Mucosa of descending colon (tissue), 3 donors: ENCODE data around the gene POLR2H. TPM values are rescaled to one million over a fixed set of nuclear protein-coding genes. Genes with fewer than 3 reads are reported as not detected.

ENCODE experiments used
- ATAC-seq: fragments of 200-7000 bp; cut with Tn5 transposase; one replicate; pipeline ENCODE4 v1.9.1; 2020; ENCODE audit warnings: mild to moderate bottlenecking, moderate library complexity
- DNase-seq, 3 donors: peaks; one replicate each; pipeline ENCODE4 v3.0.0-alpha.2; 2020
- H3K36me3 ChIP-seq: fragments of 200-600 bp; one replicate; pipeline ENCODE4 v1.8.0; 2021; ENCODE audit warnings: low read depth, mild to moderate bottlenecking
- H3K4me1 ChIP-seq: fragments of 200-600 bp; one replicate; pipeline ENCODE4 v1.8.0; 2021; ENCODE audit warnings: low read depth, mild to moderate bottlenecking
- H3K4me3 ChIP-seq: fragments of 200-600 bp; one replicate; pipeline ENCODE4 v1.8.0; 2021; ENCODE audit warnings: mild to moderate bottlenecking
- H3K9me3 ChIP-seq: fragments of 200-600 bp; one replicate; pipeline ENCODE4 v1.8.0; 2021; ENCODE audit warnings: mild to moderate bottlenecking
- intact Hi-C, 2 donors: fragments of 100-400 bp; cut with DNase I in 1 of 2; cut with micrococcal nuclease in 1 of 2; formaldehyde crosslinking; loops; one replicate each; pipeline versions ENCODE4 v1.11.0 to v1.11.1; 2022; cut with DNase I, micrococcal nuclease
- total RNA-seq, 3 donors: library from RNA; stranded (reverse); fragmentation: NEBNext Ultra II Directional in 2 of 3; extraction: Animal tissue kit (Norgen Biotek cat#: 25700) in 2 of 3; gene quantifications; one replicate each; pipeline versions ENCODE4 v1.2.1 to v1.2.4, GENCODE V29; 2021 to 2023
- TF ChIP-seq, protein P1 (sequence below): fragments of 200-600 bp; IDR thresholded peaks from one replicate; pipeline ENCODE4 v1.8.0; 2022; ENCODE audit warnings: antibody characterized with exemption, mild to moderate bottlenecking
- donor health status: DM: no; HTN: no; CAD: no; lungs with moderate emphysema.
- donor health status: DM: no; HTN: no; CAD: no.
- donor health status: DM: no; HTN: yes; CAD: no.

POLR2H gene
- total RNA-seq, 3 donors from 2014 or later: 87.8 to 126 (median 90.1) TPM

- TF ChIP-seq, protein P1, sequence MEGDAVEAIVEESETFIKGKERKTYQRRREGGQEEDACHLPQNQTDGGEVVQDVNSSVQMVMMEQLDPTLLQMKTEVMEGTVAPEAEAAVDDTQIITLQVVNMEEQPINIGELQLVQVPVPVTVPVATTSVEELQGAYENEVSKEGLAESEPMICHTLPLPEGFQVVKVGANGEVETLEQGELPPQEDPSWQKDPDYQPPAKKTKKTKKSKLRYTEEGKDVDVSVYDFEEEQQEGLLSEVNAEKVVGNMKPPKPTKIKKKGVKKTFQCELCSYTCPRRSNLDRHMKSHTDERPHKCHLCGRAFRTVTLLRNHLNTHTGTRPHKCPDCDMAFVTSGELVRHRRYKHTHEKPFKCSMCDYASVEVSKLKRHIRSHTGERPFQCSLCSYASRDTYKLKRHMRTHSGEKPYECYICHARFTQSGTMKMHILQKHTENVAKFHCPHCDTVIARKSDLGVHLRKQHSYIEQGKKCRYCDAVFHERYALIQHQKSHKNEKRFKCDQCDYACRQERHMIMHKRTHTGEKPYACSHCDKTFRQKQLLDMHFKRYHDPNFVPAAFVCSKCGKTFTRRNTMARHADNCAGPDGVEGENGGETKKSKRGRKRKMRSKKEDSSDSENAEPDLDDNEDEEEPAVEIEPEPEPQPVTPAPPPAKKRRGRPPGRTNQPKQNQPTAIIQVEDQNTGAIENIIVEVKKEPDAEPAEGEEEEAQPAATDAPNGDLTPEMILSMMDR: no peak
- peaks cover 22% of the 10 kb centered on the region for H3K4me1 ChIP-seq
These were observed 19.6 kb upstream of the POLR2H start for GRCh38 chr3:184341925-184342324.

DNA sequence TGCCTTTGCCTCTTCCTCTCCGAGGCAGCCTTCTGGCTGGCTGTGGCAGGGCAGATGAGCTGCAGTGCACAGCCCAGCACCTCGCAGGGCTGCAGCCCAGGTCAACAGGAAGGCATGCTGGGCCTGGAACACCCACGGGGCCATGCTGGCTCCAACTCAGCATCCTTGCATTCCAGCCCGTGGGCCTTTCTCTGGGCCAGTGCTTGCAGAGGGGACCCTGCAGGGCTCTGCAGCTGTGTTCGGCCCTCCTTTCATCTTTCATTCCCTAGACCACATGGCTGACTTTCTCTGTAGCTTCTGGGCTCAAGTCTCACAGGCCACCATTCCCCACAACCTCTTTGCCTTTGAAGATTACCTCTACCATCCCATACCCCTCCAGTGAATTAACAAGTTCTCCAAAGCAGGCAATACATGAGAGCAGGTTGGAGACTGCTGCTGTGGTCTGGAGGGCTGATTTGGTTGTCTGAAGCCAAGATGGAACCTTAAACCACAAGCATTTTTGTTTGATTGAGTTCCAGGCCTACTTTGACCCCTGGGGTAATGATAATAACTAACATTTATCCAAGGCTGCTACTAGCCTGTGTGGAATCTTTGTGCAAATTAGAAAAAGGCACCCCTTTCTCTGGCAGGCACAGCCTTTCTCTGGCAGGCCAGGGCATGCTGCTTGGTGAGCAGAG, 18.2 kb upstream of the POLR2H start:
- Histone ChIP-seq H3K9me3 (no peaks in the 10 kb centered on the region), H3K4me3 (no peak overlapping the region), H3K36me3 (no peaks in the 10 kb centered on the region), H3K4me1 (peaks cover 11% of the 10 kb centered on the region)
- TF ChIP-seq, protein P1: no peak
- intact Hi-C loops: no loop called here
- no peak for DNase-seq
- no peak for ATAC-seq

More at GRCh38 chr3:184341925-184342324, 19.6 kb upstream of the POLR2H start:
- H3K4me3 ChIP-seq: no peak overlapping the region
- no peaks in the 10 kb centered on the region for H3K9me3 ChIP-seq
- DNase-seq (peak in 1 of 3 donors; percentile 22), ATAC-seq (no peak)
- intact Hi-C loops: no loop called here
- H3K36me3 ChIP-seq: no peaks in the 10 kb centered on the region

DNA sequence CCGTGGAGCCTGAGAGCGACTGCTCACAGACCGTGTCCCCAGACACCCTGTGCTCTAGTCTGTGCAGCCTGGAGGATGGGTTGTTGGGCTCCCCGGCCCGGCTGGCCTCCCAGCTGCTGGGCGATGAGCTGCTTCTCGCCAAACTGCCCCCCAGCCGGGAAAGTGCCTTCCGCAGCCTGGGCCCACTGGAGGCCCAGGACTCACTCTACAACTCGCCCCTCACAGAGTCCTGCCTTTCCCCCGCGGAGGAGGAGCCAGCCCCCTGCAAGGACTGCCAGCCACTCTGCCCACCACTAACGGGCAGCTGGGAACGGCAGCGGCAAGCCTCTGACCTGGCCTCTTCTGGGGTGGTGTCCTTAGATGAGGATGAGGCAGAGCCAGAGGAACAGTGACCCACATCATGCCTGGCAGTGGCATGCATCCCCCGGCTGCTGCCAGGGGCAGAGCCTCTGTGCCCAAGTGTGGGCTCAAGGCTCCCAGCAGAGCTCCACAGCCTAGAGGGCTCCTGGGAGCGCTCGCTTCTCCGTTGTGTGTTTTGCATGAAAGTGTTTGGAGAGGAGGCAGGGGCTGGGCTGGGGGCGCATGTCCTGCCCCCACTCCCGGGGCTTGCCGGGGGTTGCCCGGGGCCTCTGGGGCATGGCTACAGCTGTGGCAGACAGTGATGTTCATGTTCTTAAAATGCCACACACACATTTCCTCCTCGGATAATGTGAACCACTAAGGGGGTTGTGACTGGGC, 16.8 kb upstream of the POLR2H start:
- no peaks in the 10 kb centered on the region for H3K36me3 ChIP-seq
- ATAC-seq: no peak
- H3K4me1 ChIP-seq: peaks cover 11% of the 10 kb centered on the region
- H3K9me3 ChIP-seq: no peaks in the 10 kb centered on the region
- TF ChIP-seq, protein P1: no peak
- DNase-seq: peak in 1 of 3 donors; percentile 33
- intact Hi-C loops: no loop called here
- H3K4me3 ChIP-seq: no peak overlapping the region

DNA sequence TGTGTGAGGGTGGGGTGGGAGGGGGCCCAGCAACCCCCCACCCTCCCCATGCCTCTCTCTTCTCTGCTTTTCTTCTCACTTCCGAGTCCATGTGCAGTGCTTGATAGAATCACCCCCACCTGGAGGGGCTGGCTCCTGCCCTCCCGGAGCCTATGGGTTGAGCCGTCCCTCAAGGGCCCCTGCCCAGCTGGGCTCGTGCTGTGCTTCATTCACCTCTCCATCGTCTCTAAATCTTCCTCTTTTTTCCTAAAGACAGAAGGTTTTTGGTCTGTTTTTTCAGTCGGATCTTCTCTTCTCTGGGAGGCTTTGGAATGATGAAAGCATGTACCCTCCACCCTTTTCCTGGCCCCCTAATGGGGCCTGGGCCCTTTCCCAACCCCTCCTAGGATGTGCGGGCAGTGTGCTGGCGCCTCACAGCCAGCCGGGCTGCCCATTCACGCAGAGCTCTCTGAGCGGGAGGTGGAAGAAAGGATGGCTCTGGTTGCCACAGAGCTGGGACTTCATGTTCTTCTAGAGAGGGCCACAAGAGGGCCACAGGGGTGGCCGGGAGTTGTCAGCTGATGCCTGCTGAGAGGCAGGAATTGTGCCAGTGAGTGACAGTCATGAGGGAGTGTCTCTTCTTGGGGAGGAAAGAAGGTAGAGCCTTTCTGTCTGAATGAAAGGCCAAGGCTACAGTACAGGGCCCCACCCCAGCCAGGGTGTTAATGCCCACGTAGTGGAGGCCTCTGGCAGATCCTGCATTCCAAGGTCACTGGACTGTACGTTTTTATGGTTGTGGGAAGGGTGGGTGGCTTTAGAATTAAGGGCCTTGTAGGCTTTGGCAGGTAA, 16.0 kb upstream of the POLR2H start:
- Histone ChIP-seq H3K4me3 (no peak overlapping the region), H3K36me3 (no peaks in the 10 kb centered on the region), H3K9me3 (no peaks in the 10 kb centered on the region), H3K4me1 (peaks cover 11% of the 10 kb centered on the region)
- intact Hi-C loops: no loop called here
- ATAC-seq: peak; percentile 95
- TF ChIP-seq, protein P1: peak; percentile 44
- peak; percentile 83 to 91 (median 89) for DNase-seq

DNA sequence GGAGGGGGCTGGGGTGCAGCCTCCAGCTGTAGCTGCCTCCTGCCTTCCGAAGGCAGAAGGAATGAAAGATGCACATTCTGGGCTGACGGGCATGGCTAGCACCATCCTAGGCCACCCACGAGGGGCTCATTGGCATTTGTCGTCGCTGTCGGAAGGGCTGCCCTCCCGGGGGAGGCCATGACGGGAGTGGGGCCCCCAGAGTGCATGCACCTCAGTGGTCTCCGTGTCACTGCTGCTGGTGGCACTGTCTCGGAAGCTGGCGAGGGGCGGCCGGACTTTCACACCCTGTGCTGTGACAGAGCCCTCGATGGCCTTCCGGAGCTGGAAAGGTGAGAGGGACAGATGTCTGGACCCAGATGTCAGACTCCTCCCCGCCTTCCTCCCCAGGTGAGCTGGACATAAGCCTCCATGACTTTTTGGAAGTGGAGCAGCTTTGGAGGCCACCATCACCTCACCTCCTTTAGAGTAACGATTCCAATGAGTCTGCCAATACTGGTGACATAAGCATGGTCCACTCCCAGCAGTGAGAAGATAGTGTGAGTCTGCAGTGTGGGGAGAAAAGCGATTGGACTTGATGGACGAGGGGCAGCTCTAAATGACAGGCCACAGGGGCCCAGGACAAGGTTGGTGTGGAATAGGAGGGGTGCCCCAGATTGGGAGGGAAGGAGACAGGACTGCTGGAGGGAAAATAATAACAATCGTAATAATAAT, 14.9 kb upstream of the POLR2H start:
- ATAC-seq (no peak), DNase-seq (no peak)
- intact Hi-C loops: no loop called here
- no peak overlapping the region for H3K4me3 ChIP-seq
- peaks cover 18% of the 10 kb centered on the region for H3K4me1 ChIP-seq
- H3K36me3 ChIP-seq: no peaks in the 10 kb centered on the region
- no peaks in the 10 kb centered on the region for H3K9me3 ChIP-seq
- TF ChIP-seq, protein P1: no peak
